GM12878 (cell line): ENCODE data around the gene CPA4. TPM values are rescaled to one million over a fixed set of nuclear protein-coding genes. Genes with fewer than 3 reads are reported as not detected.

Experiments
- BACH1 ChIP-seq: fragments of 450-650 bp; IDR thresholded peaks from 2 replicates; pipeline ENCODE4 v1.6.1; 2017; ENCODE audit warnings: mild to moderate bottlenecking, borderline replicate concordance
- FOXM1 ChIP-seq: IDR thresholded peaks from 2 replicates; pipeline ENCODE4 v1.6.1; 2012; ENCODE audit warnings: low read depth, mild to moderate bottlenecking, inconsistent platforms, low read length, moderate library complexity
- HDGF ChIP-seq: fragments of 450-650 bp; IDR thresholded peaks from 2 replicates; pipeline ENCODE4 v1.6.1; 2016; ENCODE audit warnings: antibody characterized with exemption
- MEF2A ChIP-seq: IDR thresholded peaks from 2 replicates; pipeline ENCODE4 v1.6.1; 2011; ENCODE audit warnings: low read depth, mild to moderate bottlenecking, low read length, moderate library complexity; ENCODE audit not compliant: insufficient read depth
- MYB ChIP-seq: fragments of 150-350 bp; IDR thresholded peaks from 2 replicates; pipeline ENCODE4 v1.6.1; 2014; ENCODE audit warnings: mild to moderate bottlenecking, low read depth, low read length, borderline replicate concordance
- MYC ChIP-seq: IDR thresholded peaks from 2 replicates; pipeline ENCODE4 v1.6.1; 2011; ENCODE audit warnings: mild to moderate bottlenecking, low read length, moderate library complexity, inconsistent platforms; ENCODE audit not compliant: insufficient read depth, insufficient replicate concordance, insufficient read length, severe bottlenecking
- NFIC ChIP-seq: IDR thresholded peaks from 2 replicates; pipeline ENCODE4 v1.6.1; 2012; ENCODE audit warnings: low read depth, mild to moderate bottlenecking, inconsistent platforms, low read length, moderate library complexity
- NFYB ChIP-seq: IDR thresholded peaks from 2 replicates; pipeline ENCODE4 v1.6.1; 2011; ENCODE audit warnings: low read depth, mild to moderate bottlenecking, low read length, improper control_type of control experiment, moderate library complexity; ENCODE audit not compliant: insufficient read depth
- RUNX3 ChIP-seq: IDR thresholded peaks from 2 replicates; pipeline ENCODE4 v1.6.1; 2012; ENCODE audit warnings: low read length, inconsistent platforms
- ZNF274 ChIP-seq: IDR thresholded peaks from one replicate; pipeline ENCODE4 v1.8.0; 2011; ENCODE audit not compliant: insufficient read length, insufficient read depth
- polyA plus RNA-seq, 11 experiments: library from polyadenylated mRNA; depleted of rRNA in 4 of 11; unstranded in 6 of 11; stranded (reverse) in 5 of 11; fragments of >200 nt; fragmentation: Nextera tagmentation in 4 of 11; fragmentation: Illumina TruSeq in 1 of 11; extraction: Ambion mirVana in 4 of 11; extraction: Trizol in 1 of 11; gene quantifications; 1 replicate in 1 of 11; 2 replicates in 10 of 11; pipeline versions ENCODE4 v1.2.1 to v1.2.3, GENCODE V29; 2011 to 2016; ENCODE audit warnings: inconsistent platforms in 2 of 11, missing spikeins in 2 of 11, low read depth in 1 of 11
- total RNA-seq, 4 experiments: library from RNA; depleted of rRNA in 3 of 4; stranded (reverse); fragments of >200 nt in 3 of 4; fragmentation: Illumina TruSeq in 1 of 4; extraction: Trizol in 1 of 4; gene quantifications; 2 replicates each; pipeline versions ENCODE4 v1.2.1 to v1.2.3, GENCODE V29; 2013 to 2021
- TF ChIP-seq, protein P1 (sequence below): fragments of 450-650 bp; formaldehyde crosslinking; IDR thresholded peaks from 2 replicates; pipeline ENCODE4 v1.4.0; 2020; ENCODE audit warnings: mild to moderate bottlenecking, moderate library complexity
- TF ChIP-seq, protein P2 (sequence below): fragments of 150-350 bp; IDR thresholded peaks from 2 replicates; pipeline ENCODE4 v1.6.1; 2016; ENCODE audit warnings: low read depth, low read length
- TF ChIP-seq, protein P3 (sequence below): fragments of 450-650 bp; IDR thresholded peaks from 2 replicates; pipeline ENCODE4 v1.6.1; 2014; ENCODE audit warnings: mild to moderate bottlenecking
- TF ChIP-seq, protein P4 (sequence below): fragments of 450-650 bp; IDR thresholded peaks from 2 replicates; pipeline ENCODE4 v1.6.1; 2017; ENCODE audit warnings: low read depth, mild to moderate bottlenecking, moderate library complexity

The CPA4 gene
- total and polyA plus RNA-seq, 10 of the 15 experiments (the other 5 are each of a cell fraction or from before 2014, with no cell fraction given) = 0.05 to 0.35 (median 0.18) TPM; not detected in 1

DNA sequence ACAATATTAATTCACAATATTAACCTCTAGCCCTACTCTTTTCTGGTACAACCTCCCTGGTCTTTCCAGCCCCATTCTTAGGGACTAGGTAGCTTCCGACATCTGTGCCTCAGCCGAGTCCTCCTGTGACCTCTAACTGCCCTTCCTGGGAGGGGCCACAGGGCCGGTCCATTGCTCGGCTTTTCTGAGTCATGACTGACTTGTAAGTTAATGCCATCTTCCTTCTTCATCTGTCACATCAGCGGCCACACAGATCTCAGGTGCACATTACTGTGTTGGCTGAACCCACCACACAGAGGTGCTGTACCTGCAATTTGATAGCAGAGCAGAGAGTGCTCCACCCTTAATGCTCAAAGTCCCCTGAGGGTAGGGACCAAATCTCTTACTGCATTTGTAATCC lies 4.1 kb upstream of the CPA4 start (continued):
- TF ChIP-seq, protein P1, sequence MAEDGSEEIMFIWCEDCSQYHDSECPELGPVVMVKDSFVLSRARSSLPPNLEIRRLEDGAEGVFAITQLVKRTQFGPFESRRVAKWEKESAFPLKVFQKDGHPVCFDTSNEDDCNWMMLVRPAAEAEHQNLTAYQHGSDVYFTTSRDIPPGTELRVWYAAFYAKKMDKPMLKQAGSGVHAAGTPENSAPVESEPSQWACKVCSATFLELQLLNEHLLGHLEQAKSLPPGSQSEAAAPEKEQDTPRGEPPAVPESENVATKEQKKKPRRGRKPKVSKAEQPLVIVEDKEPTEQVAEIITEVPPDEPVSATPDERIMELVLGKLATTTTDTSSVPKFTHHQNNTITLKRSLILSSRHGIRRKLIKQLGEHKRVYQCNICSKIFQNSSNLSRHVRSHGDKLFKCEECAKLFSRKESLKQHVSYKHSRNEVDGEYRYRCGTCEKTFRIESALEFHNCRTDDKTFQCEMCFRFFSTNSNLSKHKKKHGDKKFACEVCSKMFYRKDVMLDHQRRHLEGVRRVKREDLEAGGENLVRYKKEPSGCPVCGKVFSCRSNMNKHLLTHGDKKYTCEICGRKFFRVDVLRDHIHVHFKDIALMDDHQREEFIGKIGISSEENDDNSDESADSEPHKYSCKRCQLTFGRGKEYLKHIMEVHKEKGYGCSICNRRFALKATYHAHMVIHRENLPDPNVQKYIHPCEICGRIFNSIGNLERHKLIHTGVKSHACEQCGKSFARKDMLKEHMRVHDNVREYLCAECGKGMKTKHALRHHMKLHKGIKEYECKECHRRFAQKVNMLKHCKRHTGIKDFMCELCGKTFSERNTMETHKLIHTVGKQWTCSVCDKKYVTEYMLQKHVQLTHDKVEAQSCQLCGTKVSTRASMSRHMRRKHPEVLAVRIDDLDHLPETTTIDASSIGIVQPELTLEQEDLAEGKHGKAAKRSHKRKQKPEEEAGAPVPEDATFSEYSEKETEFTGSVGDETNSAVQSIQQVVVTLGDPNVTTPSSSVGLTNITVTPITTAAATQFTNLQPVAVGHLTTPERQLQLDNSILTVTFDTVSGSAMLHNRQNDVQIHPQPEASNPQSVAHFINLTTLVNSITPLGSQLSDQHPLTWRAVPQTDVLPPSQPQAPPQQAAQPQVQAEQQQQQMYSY (CRISPR knock-in tag) = no peak
- TF ChIP-seq, protein P2, sequence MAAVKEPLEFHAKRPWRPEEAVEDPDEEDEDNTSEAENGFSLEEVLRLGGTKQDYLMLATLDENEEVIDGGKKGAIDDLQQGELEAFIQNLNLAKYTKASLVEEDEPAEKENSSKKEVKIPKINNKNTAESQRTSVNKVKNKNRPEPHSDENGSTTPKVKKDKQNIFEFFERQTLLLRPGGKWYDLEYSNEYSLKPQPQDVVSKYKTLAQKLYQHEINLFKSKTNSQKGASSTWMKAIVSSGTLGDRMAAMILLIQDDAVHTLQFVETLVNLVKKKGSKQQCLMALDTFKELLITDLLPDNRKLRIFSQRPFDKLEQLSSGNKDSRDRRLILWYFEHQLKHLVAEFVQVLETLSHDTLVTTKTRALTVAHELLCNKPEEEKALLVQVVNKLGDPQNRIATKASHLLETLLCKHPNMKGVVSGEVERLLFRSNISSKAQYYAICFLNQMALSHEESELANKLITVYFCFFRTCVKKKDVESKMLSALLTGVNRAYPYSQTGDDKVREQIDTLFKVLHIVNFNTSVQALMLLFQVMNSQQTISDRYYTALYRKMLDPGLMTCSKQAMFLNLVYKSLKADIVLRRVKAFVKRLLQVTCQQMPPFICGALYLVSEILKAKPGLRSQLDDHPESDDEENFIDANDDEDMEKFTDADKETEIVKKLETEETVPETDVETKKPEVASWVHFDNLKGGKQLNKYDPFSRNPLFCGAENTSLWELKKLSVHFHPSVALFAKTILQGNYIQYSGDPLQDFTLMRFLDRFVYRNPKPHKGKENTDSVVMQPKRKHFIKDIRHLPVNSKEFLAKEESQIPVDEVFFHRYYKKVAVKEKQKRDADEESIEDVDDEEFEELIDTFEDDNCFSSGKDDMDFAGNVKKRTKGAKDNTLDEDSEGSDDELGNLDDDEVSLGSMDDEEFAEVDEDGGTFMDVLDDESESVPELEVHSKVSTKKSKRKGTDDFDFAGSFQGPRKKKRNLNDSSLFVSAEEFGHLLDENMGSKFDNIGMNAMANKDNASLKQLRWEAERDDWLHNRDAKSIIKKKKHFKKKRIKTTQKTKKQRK = no peak
- TF ChIP-seq HDGF (no peak), RUNX3 (no peak), NFYB (no peak), NFIC (no peak), BACH1 (no peak), MEF2A (no peak), ZNF274 (no peak), MYB (no peak), FOXM1 (no peak), MYC (no peak)
- TF ChIP-seq, protein P3, sequence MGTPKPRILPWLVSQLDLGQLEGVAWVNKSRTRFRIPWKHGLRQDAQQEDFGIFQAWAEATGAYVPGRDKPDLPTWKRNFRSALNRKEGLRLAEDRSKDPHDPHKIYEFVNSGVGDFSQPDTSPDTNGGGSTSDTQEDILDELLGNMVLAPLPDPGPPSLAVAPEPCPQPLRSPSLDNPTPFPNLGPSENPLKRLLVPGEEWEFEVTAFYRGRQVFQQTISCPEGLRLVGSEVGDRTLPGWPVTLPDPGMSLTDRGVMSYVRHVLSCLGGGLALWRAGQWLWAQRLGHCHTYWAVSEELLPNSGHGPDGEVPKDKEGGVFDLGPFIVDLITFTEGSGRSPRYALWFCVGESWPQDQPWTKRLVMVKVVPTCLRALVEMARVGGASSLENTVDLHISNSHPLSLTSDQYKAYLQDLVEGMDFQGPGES = no peak
- TF ChIP-seq, protein P4, sequence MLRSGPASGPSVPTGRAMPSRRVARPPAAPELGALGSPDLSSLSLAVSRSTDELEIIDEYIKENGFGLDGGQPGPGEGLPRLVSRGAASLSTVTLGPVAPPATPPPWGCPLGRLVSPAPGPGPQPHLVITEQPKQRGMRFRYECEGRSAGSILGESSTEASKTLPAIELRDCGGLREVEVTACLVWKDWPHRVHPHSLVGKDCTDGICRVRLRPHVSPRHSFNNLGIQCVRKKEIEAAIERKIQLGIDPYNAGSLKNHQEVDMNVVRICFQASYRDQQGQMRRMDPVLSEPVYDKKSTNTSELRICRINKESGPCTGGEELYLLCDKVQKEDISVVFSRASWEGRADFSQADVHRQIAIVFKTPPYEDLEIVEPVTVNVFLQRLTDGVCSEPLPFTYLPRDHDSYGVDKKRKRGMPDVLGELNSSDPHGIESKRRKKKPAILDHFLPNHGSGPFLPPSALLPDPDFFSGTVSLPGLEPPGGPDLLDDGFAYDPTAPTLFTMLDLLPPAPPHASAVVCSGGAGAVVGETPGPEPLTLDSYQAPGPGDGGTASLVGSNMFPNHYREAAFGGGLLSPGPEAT = no peak
